Left renal pelvis (tissue), 4 donors: ENCODE results near the gene SHANK1. TPM values are rescaled to one million over a fixed set of nuclear protein-coding genes. Genes with fewer than 3 reads are reported as not detected.
"Not testable (repeated sequence)": the region's sequence is repeated elsewhere in the genome, so short reads cannot be mapped to it uniquely, and the experiment has no call there.

Experiments
- DNase-seq, 4 donors: peaks; one replicate each; pipeline ENCODE4 v3.0.0-alpha.2; 2013; ENCODE audit warnings: low read depth in 4 of 4, low spot score in 3 of 4
- polyA plus RNA-seq, 4 donors: library from polyadenylated mRNA; unstranded; fragments of 120-200 nt; gene quantifications; one replicate each; pipeline ENCODE4 v1.2.1, GENCODE V29; 2013; ENCODE audit not compliant: insufficient read length in 4 of 4

Gene SHANK1
- 1 to 10 TPM; 4.2 to 6.6 (median 5.7) TPM for polyA plus RNA-seq

GRCh38 chr19:50719566-50719965 is at the start of gene SHANK1:
SHANK1 (minus strand) TSS chr19:50719802; CDS start chr19:50716919, 2,883 bp downstream.
- DNase-seq = no peak

GRCh38 chr19:50768277-50768676 is 48.7 kb upstream of the SHANK1 start:
- no peak for DNase-seq

GRCh38 chr19:50767263-50767662 is 47.7 kb upstream of the SHANK1 start:
- DNase-seq = not testable (repeated sequence)

- DNase-seq = not testable (repeated sequence)
Observed at GRCh38 chr19:50766746-50767145, 47.1 kb upstream of the SHANK1 start.

GRCh38 chr19:50764409-50764808 is 44.8 kb upstream of the SHANK1 start:
- no peak for DNase-seq

- not testable (repeated sequence) for DNase-seq
Observed at GRCh38 chr19:50763521-50763920, 43.9 kb upstream of the SHANK1 start.

- DNase-seq = not testable (repeated sequence)
Observed at GRCh38 chr19:50761501-50761900, 41.9 kb upstream of the SHANK1 start.

- DNase-seq = no peak
Observed at GRCh38 chr19:50759886-50760285, 40.3 kb upstream of the SHANK1 start.

- DNase-seq = not testable (repeated sequence)
Observed at GRCh38 chr19:50759076-50759475, 39.5 kb upstream of the SHANK1 start.

GRCh38 chr19:50757624-50758023 is 38.0 kb upstream of the SHANK1 start:
- DNase-seq = not testable (repeated sequence)

GRCh38 chr19:50756244-50756643 is 36.6 kb upstream of the SHANK1 start:
- DNase-seq = not testable (repeated sequence)

- no peak for DNase-seq
Observed at GRCh38 chr19:50753879-50754278, 34.3 kb upstream of the SHANK1 start.

GRCh38 chr19:50750010-50750409 is 30.4 kb upstream of the SHANK1 start:
- DNase-seq = no peak

GRCh38 chr19:50749490-50749889 is 29.9 kb upstream of the SHANK1 start:
- no peak for DNase-seq

GRCh38 chr19:50747141-50747540 is 27.5 kb upstream of the SHANK1 start:
- not testable (repeated sequence) for DNase-seq

- DNase-seq = no peak
Observed at GRCh38 chr19:50745221-50745620, 25.6 kb upstream of the SHANK1 start.

GRCh38 chr19:50743537-50743936 is 23.9 kb upstream of the SHANK1 start:
- DNase-seq = no peak

GRCh38 chr19:50741179-50741933 is 21.8 kb upstream of the SHANK1 start:
- DNase-seq = no peak

GRCh38 chr19:50739914-50740426 is 20.4 kb upstream of the SHANK1 start:
- no peak for DNase-seq

GRCh38 chr19:50739132-50739913 is 19.7 kb upstream of the SHANK1 start:
- DNase-seq = no peak

- no peak for DNase-seq
Observed at GRCh38 chr19:50736338-50736737, 16.7 kb upstream of the SHANK1 start.
